ENCODE measurements around the gene AADAC.

Gene AADAC

DNA sequence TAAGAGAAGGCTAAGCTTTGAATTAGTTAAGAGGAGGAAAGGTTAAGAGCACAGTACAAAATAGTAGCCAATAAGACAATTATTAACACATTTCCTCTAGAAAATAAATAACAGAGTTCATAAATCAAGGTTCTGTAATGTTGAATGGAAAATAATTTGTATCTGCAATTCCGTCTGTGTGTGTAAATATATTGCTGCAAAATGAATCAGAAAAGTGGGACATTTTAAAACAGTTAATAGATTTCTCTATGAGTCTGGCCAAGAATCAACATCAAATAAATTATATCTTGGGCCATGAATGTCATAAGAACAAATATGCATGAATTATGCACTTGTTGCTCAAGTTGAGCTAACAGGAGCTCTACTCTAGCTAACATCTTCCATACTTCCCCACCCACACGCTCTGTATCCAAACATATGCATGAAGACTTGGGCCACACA, 45.3 kb downstream of the AADAC start:
- DNase-seq: no peak

DNA sequence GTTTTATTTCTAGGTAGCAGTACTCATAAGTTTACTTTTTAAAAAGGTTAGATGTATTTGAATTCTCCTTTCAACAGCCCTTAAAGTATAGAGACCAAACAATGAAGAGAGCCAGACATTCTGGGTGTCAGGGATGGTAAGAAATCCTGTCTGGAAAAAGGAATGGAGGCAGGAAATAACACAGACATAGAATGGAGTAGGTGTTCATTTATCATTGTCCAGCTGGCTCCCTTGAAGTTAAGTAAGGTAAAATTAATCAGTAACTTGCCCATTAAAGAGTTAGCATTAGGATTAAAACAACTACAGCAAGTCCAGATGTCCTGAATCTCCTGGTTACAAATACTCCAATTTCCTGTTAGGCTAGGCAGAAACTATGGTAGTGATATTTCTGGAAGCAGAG, 46.0 kb downstream of the AADAC start:
- no peak for DNase-seq

DNA sequence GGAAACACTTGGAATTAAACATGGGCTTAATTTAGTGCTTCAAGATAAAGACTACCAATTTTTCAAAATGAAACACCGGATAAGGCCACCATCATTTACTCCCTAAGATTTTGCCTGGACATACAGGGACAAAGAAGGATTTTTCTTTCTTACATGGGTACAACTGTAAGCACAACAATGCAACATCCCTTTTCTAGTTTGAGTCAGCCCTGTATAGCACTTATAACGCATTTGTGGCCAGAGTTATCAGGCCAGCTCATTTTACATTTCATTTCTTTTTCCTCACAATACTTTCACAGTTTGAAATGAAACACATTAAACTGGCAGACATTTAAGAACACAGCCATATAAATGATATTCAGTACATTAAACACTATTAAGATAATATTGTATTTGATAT, 49.7 kb downstream of the AADAC start:
- no peak for DNase-seq

GRCh38 chr3:151864423-151865101, 50.6 kb downstream of the AADAC start:
- DNase-seq: peak in 1 of 3 donors; percentile 42

- no peak for DNase-seq
These were observed 52.9 kb downstream of the AADAC start for GRCh38 chr3:151866711-151867410.

- no peak for DNase-seq
These were observed 53.8 kb downstream of the AADAC start for GRCh38 chr3:151867666-151868065.

DNA sequence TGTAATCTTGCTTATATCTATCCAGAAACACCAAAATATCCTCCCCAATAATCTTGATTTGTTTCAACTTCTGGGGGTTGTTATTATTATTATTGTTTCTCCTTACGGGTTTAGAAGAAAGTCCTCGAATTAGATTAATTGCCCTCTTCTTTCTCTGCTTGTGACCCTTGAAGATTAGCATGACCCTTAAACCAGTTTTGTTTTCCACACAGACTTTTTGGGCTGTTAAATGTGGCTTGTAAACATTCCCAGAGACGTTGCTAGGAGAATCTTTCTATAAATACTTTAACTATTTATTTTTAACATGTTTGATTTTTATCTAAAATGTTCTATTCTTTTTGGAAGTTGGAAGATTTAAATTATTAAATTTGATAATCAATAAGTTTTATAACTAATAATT, 55.3 kb downstream of the AADAC start:
- no peak for DNase-seq

DNA sequence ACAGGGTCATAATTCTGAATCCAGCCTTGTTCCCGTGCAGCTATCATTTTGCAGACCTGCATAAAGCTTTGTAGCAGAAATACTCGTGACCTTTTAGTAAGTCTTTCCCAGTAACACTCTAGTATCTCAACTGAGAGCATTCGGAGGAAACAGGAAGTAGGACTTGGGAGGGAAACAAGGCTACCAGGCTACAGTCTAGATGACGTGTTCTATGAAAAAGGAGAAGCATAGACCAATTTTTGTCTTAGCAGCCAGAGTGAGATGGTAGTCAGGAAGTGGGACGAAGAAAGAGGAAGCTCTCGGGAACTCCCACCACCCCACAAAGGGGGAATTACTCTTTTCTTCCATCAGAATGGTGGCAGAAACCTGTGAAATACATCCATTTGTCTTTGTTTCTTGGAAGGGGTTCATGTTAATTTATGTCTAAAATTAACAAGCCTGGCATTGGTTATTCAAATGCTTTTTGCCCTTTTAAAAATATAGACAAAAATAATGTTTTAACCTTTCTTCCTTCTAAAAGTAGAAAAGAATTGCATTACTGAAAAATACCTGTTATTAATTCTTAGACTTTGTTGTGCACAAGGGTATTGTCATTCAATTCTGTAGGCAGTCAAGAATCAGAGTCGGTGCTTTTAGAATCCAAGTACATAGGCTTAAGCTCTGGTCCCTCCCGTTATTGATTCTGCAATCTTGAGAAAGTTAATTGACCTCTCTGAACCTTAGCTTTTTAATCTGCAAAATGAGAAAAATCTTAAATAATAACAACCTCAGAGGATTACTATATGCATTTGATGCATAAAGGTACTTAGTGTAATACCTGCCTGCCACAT, 57.9 kb downstream of the AADAC start:
- DNase-seq: peak; percentile 89 to 99 (median 96)

GRCh38 chr3:151873398-151873797, 59.5 kb downstream of the AADAC start, which contains the start of gene SUCNR1:
TSS of gene SUCNR1 (plus strand) at chr3:151873643. CDS start at chr3:151879893, 6,250 bp downstream.
- DNase-seq: peak; percentile 69 to 90 (median 73)

GRCh38 chr3:151874079-151874478, 60.2 kb downstream of the AADAC start:
- peak; percentile 70 to 77 (median 71) for DNase-seq

- peak; percentile 54 to 84 (median 67) for DNase-seq
These were observed 61.8 kb downstream of the AADAC start for GRCh38 chr3:151875759-151876158.

DNA sequence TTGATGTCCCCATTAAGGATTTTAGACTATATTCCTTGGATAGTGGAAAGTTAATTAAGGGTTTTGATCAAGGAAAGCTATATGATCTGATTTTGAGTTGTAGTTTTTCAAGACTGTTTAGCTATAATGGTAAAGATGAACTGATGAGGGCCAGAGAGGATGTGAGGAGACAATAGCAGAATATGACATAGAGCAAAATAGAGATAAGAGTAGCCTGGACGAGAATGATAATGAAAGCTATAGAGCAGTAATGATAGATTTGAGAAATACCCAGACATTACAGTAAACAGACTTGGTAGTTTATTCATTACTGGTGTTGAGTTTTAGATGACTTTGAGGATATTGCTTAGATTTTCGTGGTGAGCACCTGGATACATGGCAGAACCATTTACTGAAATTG, 63.4 kb downstream of the AADAC start:
- DNase-seq: no peak

Data from suppressor macrophage treated with lipopolysaccharide for 1 hour (primary cell).